PC-9 (cell line): ENCODE data around the gene KIR3DL1.

Experiments
- CTCF ChIP-seq: fragments of 200-600 bp; sonication (generic); conservative IDR thresholded peaks from 2 replicates; pipeline ENCODE4 v1.6.1; 2017; ENCODE audit warnings: mixed run types, antibody characterized with exemption, mild to moderate bottlenecking, moderate library complexity
- EZH2 ChIP-seq: fragments of 200-600 bp; sonication (generic); IDR thresholded peaks from 2 replicates; pipeline ENCODE4 v1.8.0; 2017; ENCODE audit warnings: antibody characterized with exemption, low read depth

- TF ChIP-seq EZH2 (no peak), CTCF (no peak)
These were observed 57.7 kb downstream of the KIR3DL1 start, which contains the start of gene FCAR for GRCh38 chr19:54873990-54874389.
